Hepatocyte (in vitro differentiated cells): ENCODE results near the gene BIVM. TPM values are rescaled to one million over a fixed set of nuclear protein-coding genes. Genes with fewer than 3 reads are reported as not detected.

Experiments used
- DNase-seq: peaks from one replicate; pipeline ENCODE4 v3.0.0-alpha.2; 2016; ENCODE audit warnings: low spot score
- H2AFZ ChIP-seq: fragments of 200-600 bp; sonication (generic); 2 replicates; pipeline ENCODE4 v1.6.0; 2016; ENCODE audit warnings: antibody characterized with exemption, mild to moderate bottlenecking
- H3K27ac ChIP-seq: fragments of 200-600 bp; sonication (generic); 2 replicates; pipeline ENCODE4 v1.5.1; 2016; ENCODE audit warnings: mild to moderate bottlenecking
- H3K27me3 ChIP-seq: fragments of 200-600 bp; sonication (generic); 2 replicates; pipeline ENCODE4 v1.6.1; 2016
- H3K36me3 ChIP-seq: fragments of 200-600 bp; sonication (generic); replicated peaks from 2 replicates; pipeline ENCODE4 v1.5.1; 2016; ENCODE audit warnings: low read depth; ENCODE audit not compliant: insufficient read depth
- H3K4me1 ChIP-seq: fragments of 200-600 bp; sonication (generic); 2 replicates; pipeline ENCODE4 v1.5.1; 2016; ENCODE audit warnings: mild to moderate bottlenecking, moderate library complexity; ENCODE audit not compliant: insufficient read depth
- H3K4me2 ChIP-seq: fragments of 200-600 bp; sonication (generic); 2 replicates; pipeline ENCODE4 v1.6.0; 2016
- H3K4me3 ChIP-seq: fragments of 200-600 bp; sonication (generic); 2 replicates; pipeline ENCODE4 v1.5.1; 2016; ENCODE audit warnings: mild to moderate bottlenecking
- H3K79me2 ChIP-seq: fragments of 200-600 bp; sonication (generic); 2 replicates; pipeline ENCODE4 v1.6.0; 2017; ENCODE audit warnings: mild to moderate bottlenecking
- H3K9me2 ChIP-seq: fragments of 200-600 bp; sonication (generic); replicated peaks from 2 replicates; pipeline ENCODE4 v1.6.0; 2017; ENCODE audit warnings: mild to moderate bottlenecking; ENCODE audit not compliant: insufficient read depth
- H3K9me3 ChIP-seq: fragments of 200-600 bp; sonication (generic); 2 replicates; pipeline ENCODE4 v1.5.1; 2016; ENCODE audit warnings: low read depth, mild to moderate bottlenecking
- H4K20me1 ChIP-seq: fragments of 200-600 bp; sonication (generic); 2 replicates; pipeline ENCODE4 v1.6.0; 2016; ENCODE audit warnings: mild to moderate bottlenecking; ENCODE audit not compliant: insufficient read depth, poor library complexity, severe bottlenecking
- EZH2 ChIP-seq: fragments of 200-600 bp; sonication (generic); IDR thresholded peaks from 2 replicates; pipeline ENCODE4 v1.6.1; 2016; ENCODE audit warnings: antibody characterized with exemption, mild to moderate bottlenecking, borderline replicate concordance
- EZH2phosphoT487 ChIP-seq: fragments of 200-600 bp; sonication (generic); IDR thresholded peaks from one replicate; pipeline ENCODE4 v1.6.1; 2018; ENCODE audit warnings: antibody characterized with exemption, mild to moderate bottlenecking, low read depth, moderate library complexity; ENCODE audit not compliant: unreplicated experiment, severe bottlenecking
- WGBS: methylation state at CpG from one replicate; pipeline ENCODE4 v1.1.6; 2016; ENCODE audit warnings: low lambda C conversion rate; ENCODE audit errors: missing lambda C conversion rate; 5-methylcytosine and 5-hydroxymethylcytosine counted together
- polyA plus RNA-seq: library from polyadenylated mRNA; unstranded; fragments of >200 nt; fragmentation: Nextera tagmentation; extraction: Ambion mirVana; gene quantifications from 2 replicates; pipeline ENCODE4 v1.2.1, GENCODE V29; 2016
- total RNA-seq: library from RNA; depleted of rRNA; stranded (reverse); fragments of >200 nt; gene quantifications from 2 replicates; pipeline ENCODE4 v1.2.3, GENCODE V29; 2014
- TF ChIP-seq, protein P1 (sequence below): fragments of 200-600 bp; sonication (generic); IDR thresholded peaks from 2 replicates; pipeline ENCODE4 v1.5.1; 2016; ENCODE audit warnings: antibody characterized with exemption, mild to moderate bottlenecking; ENCODE audit not compliant: poor library complexity

The BIVM gene
- total and polyA plus RNA-seq, 2 experiments from 2014 or later = 10.7 to 33.5 TPM

DNA sequence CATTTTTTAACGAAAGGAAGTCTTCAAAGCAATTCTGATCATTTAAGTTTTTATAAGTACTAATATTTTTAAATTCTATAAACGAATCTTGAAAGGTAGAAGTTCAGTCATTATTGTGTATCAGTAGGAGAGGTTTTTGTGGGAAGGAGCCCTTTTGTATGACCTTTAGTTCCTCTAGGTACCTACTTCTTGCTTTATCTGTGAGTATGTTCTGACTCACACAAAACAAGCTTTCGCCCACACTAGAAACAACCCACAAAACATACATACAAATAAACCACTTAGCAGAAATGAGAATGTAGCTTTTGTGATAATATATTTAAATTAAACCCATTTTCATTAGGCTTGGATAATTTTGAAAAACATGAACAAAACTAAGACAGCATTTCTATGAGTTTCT lies 74.7 kb downstream of the BIVM start:
- WGBS = 57% methylated on average over 3 of the region's 3 CpGs
- Histone ChIP-seq H3K9me2 (no peaks in the 10 kb centered on the region), H3K4me1 (no peaks in the 10 kb centered on the region), H4K20me1 (no peaks in the 10 kb centered on the region), H3K4me2 (no peak overlapping the region), H3K4me3 (no peak overlapping the region), H3K27me3 (no peaks in the 10 kb centered on the region), H3K79me2 (peaks cover 2% of the 10 kb centered on the region), H3K9me3 (no peaks in the 10 kb centered on the region), H3K27ac (no peak overlapping the region), H2AFZ (no peak overlapping the region), H3K36me3 (no peaks in the 10 kb centered on the region)
- TF ChIP-seq, protein P1, sequence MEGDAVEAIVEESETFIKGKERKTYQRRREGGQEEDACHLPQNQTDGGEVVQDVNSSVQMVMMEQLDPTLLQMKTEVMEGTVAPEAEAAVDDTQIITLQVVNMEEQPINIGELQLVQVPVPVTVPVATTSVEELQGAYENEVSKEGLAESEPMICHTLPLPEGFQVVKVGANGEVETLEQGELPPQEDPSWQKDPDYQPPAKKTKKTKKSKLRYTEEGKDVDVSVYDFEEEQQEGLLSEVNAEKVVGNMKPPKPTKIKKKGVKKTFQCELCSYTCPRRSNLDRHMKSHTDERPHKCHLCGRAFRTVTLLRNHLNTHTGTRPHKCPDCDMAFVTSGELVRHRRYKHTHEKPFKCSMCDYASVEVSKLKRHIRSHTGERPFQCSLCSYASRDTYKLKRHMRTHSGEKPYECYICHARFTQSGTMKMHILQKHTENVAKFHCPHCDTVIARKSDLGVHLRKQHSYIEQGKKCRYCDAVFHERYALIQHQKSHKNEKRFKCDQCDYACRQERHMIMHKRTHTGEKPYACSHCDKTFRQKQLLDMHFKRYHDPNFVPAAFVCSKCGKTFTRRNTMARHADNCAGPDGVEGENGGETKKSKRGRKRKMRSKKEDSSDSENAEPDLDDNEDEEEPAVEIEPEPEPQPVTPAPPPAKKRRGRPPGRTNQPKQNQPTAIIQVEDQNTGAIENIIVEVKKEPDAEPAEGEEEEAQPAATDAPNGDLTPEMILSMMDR = no peak
- TF ChIP-seq EZH2phosphoT487 = no peak
- no peak for TF ChIP-seq EZH2
- no peak for DNase-seq

DNA sequence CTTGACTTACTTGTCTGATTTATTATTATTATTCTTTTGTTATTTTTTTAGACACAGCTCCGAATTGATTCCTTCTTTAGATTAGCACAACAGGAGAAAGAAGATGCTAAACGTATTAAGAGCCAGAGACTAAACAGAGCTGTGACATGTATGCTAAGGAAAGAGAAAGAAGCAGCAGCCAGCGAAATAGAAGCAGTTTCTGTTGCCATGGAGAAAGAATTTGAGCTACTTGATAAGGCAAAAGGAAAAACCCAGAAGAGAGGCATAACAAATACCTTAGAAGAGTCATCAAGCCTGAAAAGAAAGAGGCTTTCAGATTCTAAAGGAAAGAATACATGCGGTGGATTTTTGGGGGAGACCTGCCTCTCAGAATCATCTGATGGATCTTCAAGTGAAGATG lies 76.3 kb downstream of the BIVM start:
- no peaks in the 10 kb centered on the region for H3K9me3 ChIP-seq
- no peaks in the 10 kb centered on the region for H3K36me3 ChIP-seq
- 91% methylated on average over 4 of the region's 4 CpGs for WGBS

DNA sequence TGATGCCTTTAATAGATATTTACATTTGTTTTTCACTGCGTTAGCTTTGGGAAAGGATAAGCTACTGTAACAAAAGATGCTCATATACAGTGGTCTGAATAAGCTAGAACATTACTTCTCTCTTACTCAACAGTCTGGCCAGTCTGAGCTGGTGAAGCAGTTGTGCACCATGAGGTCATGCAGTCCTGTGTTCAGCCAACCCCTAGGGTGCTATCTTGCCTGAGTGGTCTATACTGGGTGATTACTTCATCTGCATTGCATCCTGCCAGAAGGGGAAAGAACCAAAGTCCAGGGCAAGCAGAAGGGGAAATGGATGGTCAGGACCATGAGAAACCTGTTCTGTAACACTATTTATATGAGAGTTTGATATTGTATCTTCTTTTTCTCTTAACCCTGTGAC lies 78.4 kb downstream of the BIVM start:
- Histone ChIP-seq H2AFZ (no peak overlapping the region), H3K9me2 (no peaks in the 10 kb centered on the region), H3K27ac (no peak overlapping the region), H3K27me3 (no peaks in the 10 kb centered on the region), H3K4me1 (no peaks in the 10 kb centered on the region), H3K4me3 (no peak overlapping the region), H3K36me3 (no peaks in the 10 kb centered on the region), H3K79me2 (no peaks in the 10 kb centered on the region), H3K9me3 (no peaks in the 10 kb centered on the region), H4K20me1 (no peaks in the 10 kb centered on the region), H3K4me2 (no peak overlapping the region)
- WGBS = 100% methylated on average over 1 of the region's 1 CpG
- DNase-seq = peak; percentile 42
- no peak for TF ChIP-seq EZH2phosphoT487
- TF ChIP-seq, protein P1 = no peak
- TF ChIP-seq EZH2 = no peak

More for the DNA sequence above, 76.3 kb downstream of the BIVM start:
- H3K4me2 ChIP-seq = no peak overlapping the region
- no peak overlapping the region for H2AFZ ChIP-seq
- no peaks in the 10 kb centered on the region for H3K9me2 ChIP-seq
- no peaks in the 10 kb centered on the region for H3K27me3 ChIP-seq
- no peaks in the 10 kb centered on the region for H4K20me1 ChIP-seq
- TF ChIP-seq EZH2phosphoT487 = no peak
- TF ChIP-seq, protein P1 = no peak
- TF ChIP-seq EZH2 = no peak
- H3K4me1 ChIP-seq = no peaks in the 10 kb centered on the region
- no peak for DNase-seq
- no peak overlapping the region for H3K27ac ChIP-seq
- no peak overlapping the region for H3K4me3 ChIP-seq
- peaks cover 2% of the 10 kb centered on the region for H3K79me2 ChIP-seq

DNA sequence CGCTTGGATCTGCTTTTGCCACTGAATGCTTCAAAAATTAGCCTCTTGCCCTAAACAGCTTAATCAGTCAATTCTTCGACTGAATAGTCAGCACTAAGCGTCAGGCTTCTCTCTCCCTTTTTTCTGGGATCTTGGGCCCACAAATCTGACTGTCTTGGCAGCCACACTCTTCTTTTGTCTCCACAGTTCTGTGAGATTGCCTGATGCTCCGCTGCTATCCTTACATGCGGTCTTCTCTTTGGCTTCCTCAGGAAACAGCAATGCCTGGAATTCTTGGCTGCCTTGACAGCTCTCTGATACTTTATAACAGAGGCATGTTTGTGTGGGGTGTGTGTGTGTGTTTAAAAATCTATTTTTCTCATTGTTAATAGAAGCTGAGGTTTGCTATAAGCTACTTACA lies 79.6 kb downstream of the BIVM start:
- 90% methylated on average over 5 of the region's 5 CpGs for WGBS
- H3K27me3 ChIP-seq = no peaks in the 10 kb centered on the region
- no peaks in the 10 kb centered on the region for H3K9me2 ChIP-seq
- no peaks in the 10 kb centered on the region for H3K9me3 ChIP-seq
- H3K4me1 ChIP-seq = no peaks in the 10 kb centered on the region
- no peak overlapping the region for H3K4me2 ChIP-seq
- TF ChIP-seq EZH2phosphoT487 (no peak), EZH2 (no peak)
- TF ChIP-seq, protein P1 = no peak
- H3K27ac ChIP-seq = no peak overlapping the region
- H3K79me2 ChIP-seq = no peaks in the 10 kb centered on the region
- no peak for DNase-seq
- H2AFZ ChIP-seq = no peak overlapping the region
- no peak overlapping the region for H3K4me3 ChIP-seq
- no peaks in the 10 kb centered on the region for H4K20me1 ChIP-seq
- no peaks in the 10 kb centered on the region for H3K36me3 ChIP-seq
